Immature natural killer cell (primary cell): ENCODE measurements around the gene GYS1. TPM values are rescaled to one million over a fixed set of nuclear protein-coding genes. Genes with fewer than 3 reads are reported as not detected.
"Not testable (repeated sequence)": the region's sequence is repeated elsewhere in the genome, so short reads cannot be mapped to it uniquely, and the experiment has no call there.

Source experiments
- DNase-seq, 3 donors: peaks; one replicate each; pipeline ENCODE4 v3.0.0; 2022; ENCODE audit warnings: mixed read lengths in 1 of 3
- H3K27ac Mint-ChIP-seq, 6 donors: one replicate each; pipeline ENCODE4 v1.8.0; 2020; ENCODE audit warnings: mixed read lengths in 6 of 6, mild to moderate bottlenecking in 5 of 6, inconsistent platforms in 4 of 6, moderate library complexity in 3 of 6
- H3K27me3 Mint-ChIP-seq, 3 donors: one replicate each; pipeline ENCODE4 v1.8.0; 2020 to 2021; ENCODE audit warnings: low read depth in 3 of 3, mild to moderate bottlenecking in 3 of 3, mixed read lengths in 3 of 3, moderate library complexity in 3 of 3, inconsistent platforms in 1 of 3
- H3K36me3 Mint-ChIP-seq, 3 donors: one replicate each; pipeline ENCODE4 v1.8.0; 2020; ENCODE audit warnings: mixed read lengths in 3 of 3, inconsistent platforms in 2 of 3, mild to moderate bottlenecking in 2 of 3
- H3K4me1 Mint-ChIP-seq, 2 donors: one replicate each; pipeline ENCODE4 v1.8.0; 2020; ENCODE audit warnings: inconsistent platforms in 2 of 2, mild to moderate bottlenecking in 2 of 2, mixed read lengths in 2 of 2, moderate library complexity in 1 of 2
- H3K4me3 Mint-ChIP-seq, 5 donors: one replicate each; pipeline ENCODE4 v1.8.0; 2020; ENCODE audit warnings: mild to moderate bottlenecking in 5 of 5, mixed read lengths in 5 of 5, inconsistent platforms in 3 of 5, moderate library complexity in 3 of 5
- H3K9me3 Mint-ChIP-seq, 6 donors: one replicate each; pipeline ENCODE4 v1.8.0; 2020; ENCODE audit warnings: mild to moderate bottlenecking in 6 of 6, mixed read lengths in 6 of 6, inconsistent platforms in 4 of 6, moderate library complexity in 3 of 6
- polyA plus RNA-seq, 3 donors: library from polyadenylated mRNA; unstranded; fragments of 300-500 nt; fragmentation: Illumina TruSeq; gene quantifications; one replicate each; pipeline ENCODE4 v1.2.3, GENCODE V29; 2021

The GYS1 gene
- polyA plus RNA-seq, 3 donors from 2014 or later = 16.0 to 40.3 (median 32.9) TPM

GRCh38 chr19:48925240-48925843 is 67.8 kb downstream of the GYS1 start:
- H3K36me3 Mint-ChIP-seq = peaks cover 0 to 3% (median 3%) of the 10 kb centered on the region in 3 donors
- no peak overlapping the region for H3K4me3 Mint-ChIP-seq
- no peak for DNase-seq

GRCh38 chr19:48922548-48923490 is 70.3 kb downstream of the GYS1 start:
- peak overlapping the region in 1 of 6 donors; percentile 69 for H3K27ac Mint-ChIP-seq
- H3K27me3 Mint-ChIP-seq = peaks cover 0 to 4% (median 2%) of the 10 kb centered on the region in 3 donors
- no peak overlapping the region for H3K4me3 Mint-ChIP-seq

More at GRCh38 chr19:48925240-48925843, 67.8 kb downstream of the GYS1 start:
- H3K4me1 Mint-ChIP-seq = no peaks in the 10 kb centered on the region
- H3K27ac Mint-ChIP-seq = peak overlapping the region in 1 of 6 donors; percentile 23
- peaks cover 0 to 4% (median 3%) of the 10 kb centered on the region in 3 donors for H3K27me3 Mint-ChIP-seq
- H3K9me3 Mint-ChIP-seq = no peaks in the 10 kb centered on the region

GRCh38 chr19:48921721-48922500 is 71.2 kb downstream of the GYS1 start:
- Mint-ChIP-seq H3K36me3 (peaks cover 0 to 3% (median 3%) of the 10 kb centered on the region in 3 donors), H3K4me3 (no peak overlapping the region), H3K9me3 (no peaks in the 10 kb centered on the region), H3K27ac (no peak overlapping the region), H3K27me3 (peaks cover 0 to 4% (median 2%) of the 10 kb centered on the region in 3 donors), H3K4me1 (no peaks in the 10 kb centered on the region)
- no peak for DNase-seq

More at GRCh38 chr19:48922548-48923490, 70.3 kb downstream of the GYS1 start:
- H3K36me3 Mint-ChIP-seq = peaks cover 0 to 3% (median 3%) of the 10 kb centered on the region in 3 donors
- DNase-seq = no peak
- H3K9me3 Mint-ChIP-seq = no peaks in the 10 kb centered on the region
- H3K4me1 Mint-ChIP-seq = no peaks in the 10 kb centered on the region

GRCh38 chr19:48920949-48921348 is 72.2 kb downstream of the GYS1 start:
- H3K36me3 Mint-ChIP-seq = peaks cover 2 to 5% (median 3%) of the 10 kb centered on the region in 3 donors
- peaks cover 0 to 4% (median 2%) of the 10 kb centered on the region in 3 donors for H3K27me3 Mint-ChIP-seq
- DNase-seq = no peak
- no peaks in the 10 kb centered on the region for H3K9me3 Mint-ChIP-seq
- no peak overlapping the region for H3K27ac Mint-ChIP-seq
- no peak overlapping the region for H3K4me3 Mint-ChIP-seq
- no peaks in the 10 kb centered on the region for H3K4me1 Mint-ChIP-seq

- H3K27ac Mint-ChIP-seq, H3K4me3 Mint-ChIP-seq, DNase-seq, H3K9me3 Mint-ChIP-seq, H3K4me1 Mint-ChIP-seq, H3K27me3 Mint-ChIP-seq: not testable (repeated sequence)
- peaks cover 5 to 11% (median 7%) of the 10 kb centered on the region in 3 donors for H3K36me3 Mint-ChIP-seq
Observed at GRCh38 chr19:48919271-48919670, 73.8 kb downstream of the GYS1 start.

- H3K27ac Mint-ChIP-seq = no peak overlapping the region
- no peaks in the 10 kb centered on the region for H3K9me3 Mint-ChIP-seq
- H3K4me1 Mint-ChIP-seq = no peaks in the 10 kb centered on the region
- DNase-seq = no peak
- peaks cover 0 to 2% (median 1%) of the 10 kb centered on the region in 3 donors for H3K27me3 Mint-ChIP-seq
- no peak overlapping the region for H3K4me3 Mint-ChIP-seq
- H3K36me3 Mint-ChIP-seq = peaks cover 7 to 14% (median 10%) of the 10 kb centered on the region in 3 donors
Observed at GRCh38 chr19:48918801-48919247, 74.3 kb downstream of the GYS1 start.

Other genes starting within 250 kb of the GYS1 start
- gene IZUMO1, start 246.4 kb downstream of the GYS1 start, polyA plus RNA-seq = not detected
- not detected for gene FUT1, start 240.7 kb downstream of the GYS1 start, polyA plus RNA-seq
- not detected for gene FGF21, start 237.8 kb downstream of the GYS1 start, polyA plus RNA-seq
- gene BCAT2, start 182.3 kb downstream of the GYS1 start, polyA plus RNA-seq = 10 to 100 TPM; 18.0 to 21.3 (median 19.9) TPM
- not detected for gene HSD17B14, start 156.8 kb downstream of the GYS1 start, polyA plus RNA-seq
- 1 to 10 TPM; 3.0 to 5.9 (median 4.8) TPM for gene PLEKHA4, start 124.7 kb downstream of the GYS1 start, polyA plus RNA-seq
- 100 to 1,000 TPM in 1 of 3 donors, 10 to 100 TPM in 2; 41.7 to 149 (median 48.8) TPM for gene PPP1R15A, start 120.9 kb downstream of the GYS1 start, polyA plus RNA-seq
- gene TULP2, start 94.6 kb downstream of the GYS1 start, polyA plus RNA-seq = not detected
- gene NUCB1, start 93.0 kb downstream of the GYS1 start, polyA plus RNA-seq = 100 to 1,000 TPM in 1 of 3 donors, 10 to 100 TPM in 2; 76.7 to 219 (median 89.7) TPM
- gene DHDH, start 59.6 kb downstream of the GYS1 start, polyA plus RNA-seq = 1 to 10 TPM in 1 of 3 donors, not detected in 2; 1.3 TPM
- 100 to 1,000 TPM in 2 of 3 donors, 10 to 100 TPM in 1; 88.6 to 137 (median 106) TPM for gene BAX, start 38.4 kb downstream of the GYS1 start, polyA plus RNA-seq
- 1,000 to 10,000 TPM; 3,472 to 4,403 (median 4,065) TPM for gene FTL, start 28.0 kb downstream of the GYS1 start, polyA plus RNA-seq
- 10 to 100 TPM; 64.0 to 72.7 (median 64.2) TPM for gene RUVBL2, start 578 bp upstream of the GYS1 start, polyA plus RNA-seq
- not detected for gene LHB, start 23.8 kb upstream of the GYS1 start, polyA plus RNA-seq
- not detected for gene CGB3, start 31.0 kb upstream of the GYS1 start, polyA plus RNA-seq
- gene CGB2, start 38.6 kb upstream of the GYS1 start, polyA plus RNA-seq = not detected
- gene CGB1, start 43.6 kb upstream of the GYS1 start, polyA plus RNA-seq = not detected
- gene CGB5, start 50.5 kb upstream of the GYS1 start, polyA plus RNA-seq = not detected
- not detected for gene CGB8, start 55.8 kb upstream of the GYS1 start, polyA plus RNA-seq
- not detected for gene CGB7, start 64.4 kb upstream of the GYS1 start, polyA plus RNA-seq
- gene NTF4, start 71.5 kb upstream of the GYS1 start, polyA plus RNA-seq = not detected
- gene KCNA7, start 79.4 kb upstream of the GYS1 start, polyA plus RNA-seq = not detected
- gene SNRNP70, start 92.1 kb upstream of the GYS1 start, polyA plus RNA-seq = 10 to 100 TPM; 42.6 to 84.4 (median 48.8) TPM
- gene LIN7B, start 121.1 kb upstream of the GYS1 start, polyA plus RNA-seq = 1 to 10 TPM; 3.2 to 6.9 (median 5.6) TPM
- 1 to 10 TPM; 2.6 to 5.5 (median 3.6) TPM for gene C19orf73, start 125.8 kb upstream of the GYS1 start, polyA plus RNA-seq
- under 1 TPM in 2 of 3 donors, not detected in 1; 0.07 to 0.58 TPM for gene PPFIA3, start 126.2 kb upstream of the GYS1 start, polyA plus RNA-seq
- gene HRC, start 162.1 kb upstream of the GYS1 start, polyA plus RNA-seq = not detected
- gene TRPM4, start 164.5 kb upstream of the GYS1 start, polyA plus RNA-seq = under 1 TPM in 1 of 3 donors, not detected in 2; 0.17 TPM